ENCODE measurements around the gene OBP2A. TPM values are rescaled to one million over a fixed set of nuclear protein-coding genes. Genes with fewer than 3 reads are reported as not detected.

OBP2A gene
- total RNA-seq, 1 donor from 2014 or later: not detected

DNA sequence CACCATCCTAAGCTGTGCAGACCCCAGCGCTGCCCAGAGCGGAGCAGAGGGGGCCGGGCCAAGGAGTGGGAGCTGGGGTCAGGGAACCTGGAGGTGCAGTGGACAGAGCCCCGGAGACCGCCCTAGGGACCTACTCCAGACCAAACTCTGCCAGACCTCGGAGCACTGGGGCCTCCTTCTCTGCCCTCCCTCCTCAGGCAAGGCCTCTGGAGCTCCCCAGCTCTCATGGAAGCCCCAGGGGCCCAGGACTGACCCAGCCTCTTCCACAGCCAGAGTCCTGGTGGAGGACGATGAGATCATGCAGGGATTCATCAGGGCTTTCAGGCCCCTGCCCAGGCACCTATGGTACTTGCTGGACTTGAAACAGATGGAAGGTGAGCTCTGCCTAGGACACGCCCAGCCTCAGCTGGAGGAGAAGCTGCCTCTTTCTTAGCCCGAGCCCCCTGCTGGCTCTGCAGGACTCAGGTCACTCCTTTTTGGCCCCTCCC lies 19.3 kb downstream of the OBP2A start:
- ATAC-seq (ENCODE audit: poor library complexity) (no peak), DNase-seq (no peak)
- intact Hi-C loops (cut with DNase I): no loop called here

GRCh38 chr9:135565636-135566035 lies 19.7 kb downstream of the OBP2A start:
- DNase-seq: no peak
- ATAC-seq (ENCODE audit: poor library complexity): no peak
- intact Hi-C loops (cut with DNase I): no loop called here

- intact Hi-C loops (cut with DNase I): no loop called here
- ATAC-seq (ENCODE audit: poor library complexity) (no peak), DNase-seq (no peak)
These were observed 20.6 kb downstream of the OBP2A start for GRCh38 chr9:135566552-135566951.

- ATAC-seq (ENCODE audit: poor library complexity) (no peak), DNase-seq (no peak)
- intact Hi-C loops (cut with DNase I): no loop called here
These were observed 21.4 kb downstream of the OBP2A start for GRCh38 chr9:135567311-135567710.

- ATAC-seq (ENCODE audit: poor library complexity) (no peak), DNase-seq (no peak)
- intact Hi-C loops (cut with DNase I): no loop called here
These were observed 22.1 kb downstream of the OBP2A start for GRCh38 chr9:135568026-135568425.

- ATAC-seq (ENCODE audit: poor library complexity): no peak
- intact Hi-C loops (cut with DNase I): no loop called here
- DNase-seq: no peak
These were observed 24.5 kb downstream of the OBP2A start for GRCh38 chr9:135570456-135570855.

DNA sequence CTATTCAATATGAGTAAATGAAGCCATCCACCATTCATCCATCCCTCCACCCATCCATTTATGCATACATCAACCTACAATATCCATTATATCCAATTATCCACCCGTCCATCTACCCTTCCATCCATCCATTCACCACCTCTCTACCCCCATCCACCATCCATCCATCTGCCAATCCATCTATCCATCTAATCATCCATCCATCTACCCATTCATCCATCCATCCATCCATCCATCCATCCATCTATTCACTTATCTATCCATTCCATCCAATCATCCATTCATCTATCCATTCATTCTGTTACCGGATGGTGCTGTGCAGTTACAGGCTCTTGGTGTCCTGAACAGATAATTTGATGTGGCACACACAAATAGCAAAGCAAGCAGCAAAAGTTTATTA lies 26.3 kb downstream of the OBP2A start:
- no peak for DNase-seq
- intact Hi-C loops (cut with DNase I): no loop called here
- no peak for ATAC-seq (ENCODE audit: poor library complexity)

DNA sequence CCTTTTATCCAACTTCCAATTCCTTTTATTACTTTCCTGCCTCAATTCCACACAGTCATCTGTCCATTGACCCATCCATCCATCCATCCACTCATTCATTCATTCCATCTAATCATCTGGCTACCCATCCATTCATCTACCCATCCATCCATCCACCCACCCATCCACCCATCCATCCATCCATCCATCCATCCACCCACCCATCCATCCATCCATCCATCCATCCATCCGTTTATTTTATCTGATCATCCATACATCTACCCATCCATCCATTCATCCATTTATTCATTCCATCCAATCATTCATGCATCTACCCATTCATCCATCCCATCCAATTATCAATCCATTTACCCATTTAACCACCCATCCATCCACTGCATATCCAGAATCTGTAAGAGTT lies 27.2 kb downstream of the OBP2A start:
- intact Hi-C loops (cut with DNase I): no loop called here
- no peak for DNase-seq
- ATAC-seq (ENCODE audit: poor library complexity): no peak

GRCh38 chr9:135574331-135574730 lies 28.4 kb downstream of the OBP2A start:
- DNase-seq (no peak), ATAC-seq (ENCODE audit: poor library complexity) (no peak)
- intact Hi-C loops (cut with DNase I): no loop called here

- no peak for DNase-seq
- no peak for ATAC-seq (ENCODE audit: poor library complexity)
- intact Hi-C loops (cut with DNase I): no loop called here
These were observed 29.0 kb downstream of the OBP2A start for GRCh38 chr9:135574943-135575342.

- intact Hi-C loops (cut with DNase I): no loop called here
- DNase-seq: no peak
These were observed 30.2 kb downstream of the OBP2A start for GRCh38 chr9:135575995-135576631.

DNA sequence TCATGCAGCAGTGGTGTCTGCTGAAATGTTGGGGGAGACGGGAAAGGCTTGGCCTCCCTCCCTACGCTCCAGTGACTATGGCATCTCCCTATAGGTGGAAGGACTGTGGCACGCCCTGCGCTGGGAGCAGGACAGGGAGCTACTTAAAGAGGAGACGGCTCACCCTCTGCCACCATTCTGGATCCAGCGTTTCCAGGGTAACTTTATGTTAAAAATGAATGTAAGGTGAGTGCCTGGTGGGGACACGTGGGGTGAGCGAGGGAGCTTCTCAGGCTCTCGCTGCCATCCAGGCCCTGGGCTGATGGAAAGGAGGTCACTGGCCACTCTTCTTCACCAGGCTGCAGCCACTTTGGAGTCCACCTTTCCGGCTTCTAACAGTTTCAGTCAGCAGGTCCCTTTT lies 31.3 kb downstream of the OBP2A start:
- intact Hi-C loops (cut with DNase I): no loop called here
- no peak for DNase-seq
- ATAC-seq (ENCODE audit: poor library complexity): no peak

More at GRCh38 chr9:135575995-135576631, 30.2 kb downstream of the OBP2A start:
- ATAC-seq (ENCODE audit: poor library complexity): no peak

- no peak for DNase-seq
- no peak for ATAC-seq (ENCODE audit: poor library complexity)
- intact Hi-C loops (cut with DNase I): no loop called here
These were observed 33.4 kb downstream of the OBP2A start for GRCh38 chr9:135579356-135579755.

GRCh38 chr9:135579889-135580660 lies 34.1 kb downstream of the OBP2A start:
- intact Hi-C loops (cut with DNase I): no loop called here
- no peak for ATAC-seq (ENCODE audit: poor library complexity)
- DNase-seq: no peak

- DNase-seq (no peak), ATAC-seq (ENCODE audit: poor library complexity) (no peak)
- intact Hi-C loops (cut with DNase I): no loop called here
These were observed 34.9 kb downstream of the OBP2A start for GRCh38 chr9:135580664-135581380.

DNA sequence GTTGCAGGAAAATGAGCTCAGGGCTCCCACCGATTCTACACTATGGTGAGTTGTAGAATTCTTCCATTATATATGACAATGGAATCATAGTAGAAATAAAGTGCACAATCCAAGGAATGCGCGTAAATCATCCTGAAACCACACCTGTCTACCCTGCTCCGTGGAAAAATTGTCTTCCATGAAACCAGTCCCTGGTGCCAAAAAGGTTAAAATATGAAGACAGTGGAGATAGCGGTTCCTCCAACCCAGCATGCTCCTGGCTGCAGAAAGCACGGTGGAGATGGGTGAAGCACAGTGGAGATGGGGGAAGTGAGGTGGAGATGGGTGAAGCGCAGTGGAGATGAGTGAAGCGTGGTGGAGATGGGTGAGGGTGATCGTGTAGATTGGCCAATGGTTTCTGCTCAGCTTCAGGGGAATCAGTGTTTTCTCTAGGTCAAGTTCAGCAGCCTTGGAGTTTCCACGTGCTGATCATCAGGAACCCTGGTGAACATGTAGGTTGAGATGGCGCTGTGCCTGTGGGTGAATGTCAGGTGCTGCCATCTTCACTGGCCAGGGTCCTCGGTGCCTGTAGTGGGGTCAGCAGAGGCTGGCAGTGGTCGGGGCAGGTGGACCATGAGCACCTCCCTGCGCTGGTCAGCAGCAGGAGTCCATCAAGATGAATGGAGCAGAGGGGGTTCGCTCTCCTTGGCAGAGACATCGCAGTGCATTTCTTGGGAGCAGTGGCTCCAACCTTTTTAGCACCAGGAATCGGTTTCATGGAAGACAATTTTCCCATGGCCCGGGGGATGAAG lies 35.9 kb downstream of the OBP2A start:
- ATAC-seq (ENCODE audit: poor library complexity): no peak
- intact Hi-C loops (cut with DNase I): no loop called here
- DNase-seq: no peak

GRCh38 chr9:135582541-135582940 lies 36.6 kb downstream of the OBP2A start:
- ATAC-seq (ENCODE audit: poor library complexity): no peak
- intact Hi-C loops (cut with DNase I): no loop called here
- no peak for DNase-seq

DNA sequence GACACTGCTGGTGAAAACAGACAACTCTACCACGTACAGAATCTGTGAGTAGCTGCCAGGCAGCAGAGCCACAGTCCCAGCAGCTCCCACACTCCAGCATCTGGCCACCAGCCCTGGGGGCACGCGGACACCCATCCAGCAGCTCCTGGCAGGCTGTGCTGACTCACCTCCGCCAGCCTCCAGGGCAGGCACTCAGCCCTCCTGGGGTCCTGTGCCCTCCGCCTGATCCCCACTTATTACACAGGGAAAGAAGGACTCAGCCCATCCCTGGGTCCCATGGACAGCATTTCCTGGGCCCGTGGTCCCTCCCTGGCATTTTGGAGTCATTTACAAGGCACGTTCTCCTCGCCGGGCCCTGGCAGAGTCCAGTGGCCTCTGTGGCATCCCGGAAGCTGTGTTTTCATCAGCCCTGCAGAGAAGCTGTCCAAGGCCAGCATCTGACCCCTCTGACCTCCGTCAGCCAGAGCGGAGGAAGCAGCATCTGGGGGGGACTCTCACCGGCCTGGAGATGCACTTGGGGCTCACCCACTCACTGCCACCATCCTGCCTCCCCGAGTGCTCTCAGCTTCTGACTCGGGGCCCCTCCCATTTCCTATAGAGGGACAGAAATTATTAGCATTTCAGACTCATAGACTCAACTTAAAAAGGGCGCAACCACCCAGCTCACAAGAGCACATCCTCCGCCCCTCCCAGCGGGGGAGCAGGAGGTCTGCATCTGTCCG lies 37.2 kb downstream of the OBP2A start:
- intact Hi-C loops (cut with DNase I): no loop called here
- no peak for ATAC-seq (ENCODE audit: poor library complexity)
- DNase-seq: no peak

DNA sequence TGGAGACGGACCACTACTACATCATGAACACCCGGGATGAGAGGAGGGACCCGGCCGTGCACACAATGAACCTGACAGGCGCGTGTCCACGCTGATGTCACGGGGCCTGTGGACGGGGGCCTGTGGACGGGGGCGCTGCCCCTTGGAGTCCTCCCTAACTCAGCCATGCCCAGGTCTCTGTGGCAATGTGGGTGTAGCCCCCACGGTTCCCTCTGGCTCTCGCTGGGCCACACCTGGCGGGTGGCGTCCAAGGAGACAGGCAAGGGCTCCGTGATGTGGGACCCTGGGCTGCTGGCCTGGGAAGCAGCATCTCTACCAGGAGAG lies 37.7 kb downstream of the OBP2A start:
- no peak for ATAC-seq (ENCODE audit: poor library complexity)
- intact Hi-C loops (cut with DNase I): no loop called here
- no peak for DNase-seq

All from Right ventricle myocardium superior (tissue), 1 donor.